IMR-90 (cell line): ENCODE data around the gene FOXP1. TPM values are rescaled to one million over a fixed set of nuclear protein-coding genes. Genes with fewer than 3 reads are reported as not detected.

Experiments
- ATAC-seq: fragments of 200-7000 bp; cut with Tn5 transposase; 2 replicates; pipeline ENCODE4 v1.9.1; 2020; ENCODE audit warnings: low read depth, mild to moderate bottlenecking, moderate library complexity
- BruUV-seq: library from RNA; stranded (reverse); fragments of 400-500 nt; replicated peaks from 2 replicates; lab custom pipeline; 2021; lab: Mats Ljungman, UMichigan
- CTCF ChIA-PET: fragments of 300-600 bp; formaldehyde crosslinking; extraction: SDS; loops from one replicate; lab custom pipeline; 2021; ENCODE audit warnings: antibody characterized with exemption; lab: Yijun Ruan, JAX
- POLR2A ChIA-PET: fragments of 300-600 bp; sonication (Branson Sonifier 250); formaldehyde crosslinking; loops from one replicate; lab custom pipeline; 2022; ENCODE audit warnings: antibody characterized with exemption; ENCODE audit not compliant: unreplicated experiment; lab: Charles Lee
- DNase-seq: peaks from one replicate; pipeline ENCODE4 v3.0.0; 2013
- H2AFZ ChIP-seq: replicated peaks from 2 replicates; pipeline ENCODE3; 2013; ENCODE audit warnings: low read length, mild to moderate bottlenecking; ENCODE audit not compliant: poor library complexity
- H2AK5ac ChIP-seq: 2 replicates; pipeline ENCODE4 v1.6.1; 2013; ENCODE audit warnings: low read depth, low read length, inconsistent platforms
- H2AK9ac ChIP-seq: replicated peaks from 2 replicates; pipeline ENCODE3; 2013; ENCODE audit warnings: mild to moderate bottlenecking, low read depth, low read length, moderate library complexity; ENCODE audit not compliant: poor library complexity
- H2BK120ac ChIP-seq: 2 replicates; pipeline ENCODE4 v1.6.1; 2013; ENCODE audit warnings: low read depth, low read length, inconsistent platforms
- H2BK15ac ChIP-seq: 3 replicates; pipeline ENCODE4 v1.6.1; 2013; ENCODE audit warnings: low read depth, low read length, inconsistent platforms
- H2BK20ac ChIP-seq: 2 replicates; pipeline ENCODE4 v1.6.1; 2013; ENCODE audit warnings: low read depth, mild to moderate bottlenecking, inconsistent platforms, low read length, moderate library complexity
- H2BK5ac ChIP-seq: 2 replicates; pipeline ENCODE4 v1.6.1; 2013; ENCODE audit warnings: mild to moderate bottlenecking, low read depth, low read length, inconsistent platforms; ENCODE audit not compliant: poor library complexity, severe bottlenecking
- H3K14ac ChIP-seq: replicated peaks from 2 replicates; pipeline ENCODE4 v1.6.1; 2013; ENCODE audit warnings: low read depth, low read length, inconsistent platforms
- H3K18ac ChIP-seq: 2 replicates; pipeline ENCODE4 v1.6.1; 2013; ENCODE audit warnings: low read depth, low read length, control low read depth
- H3K23ac ChIP-seq: 2 replicates; pipeline ENCODE4 v1.6.1; 2013; ENCODE audit warnings: low read depth, low read length, inconsistent platforms
- H3K27ac ChIP-seq: 2 replicates; pipeline ENCODE4 v1.5.1; 2013; ENCODE audit warnings: mild to moderate bottlenecking, control low read depth, low read length; ENCODE audit not compliant: insufficient read depth
- H3K27me3 ChIP-seq: 2 replicates; pipeline ENCODE4 v1.6.1; 2013; ENCODE audit warnings: low read length; ENCODE audit not compliant: control insufficient read depth, insufficient read depth
- H3K36me3 ChIP-seq: 2 replicates; pipeline ENCODE4 v1.6.1; 2013; ENCODE audit warnings: low read length, mixed read lengths; ENCODE audit not compliant: control insufficient read depth, insufficient read depth
- H3K4ac ChIP-seq: 2 replicates; pipeline ENCODE4 v1.6.1; 2013; ENCODE audit warnings: low read depth, low read length, inconsistent platforms
- H3K4me1 ChIP-seq: 2 replicates; pipeline ENCODE4 v1.6.1; 2013; ENCODE audit warnings: low read length, mixed read lengths; ENCODE audit not compliant: control insufficient read depth, insufficient read depth
- H3K4me2 ChIP-seq: 2 replicates; pipeline ENCODE4 v1.6.1; 2013; ENCODE audit warnings: low read depth, mild to moderate bottlenecking, control low read depth, low read length, moderate library complexity
- H3K4me3 ChIP-seq: 2 replicates; pipeline ENCODE4 v1.5.1; 2013; ENCODE audit warnings: low read depth, mild to moderate bottlenecking, control low read depth, low read length, moderate library complexity; ENCODE audit not compliant: insufficient read depth
- H3K56ac ChIP-seq: 2 replicates; pipeline ENCODE4 v1.6.1; 2013; ENCODE audit warnings: low read length, inconsistent platforms; ENCODE audit not compliant: insufficient read depth; ENCODE audit errors: extremely low read depth
- H3K79me1 ChIP-seq, 2 experiments: 2 replicates each; pipeline ENCODE4 v1.6.1; 2013; ENCODE audit warnings: low read length in 2 of 2, inconsistent platforms in 1 of 2, low read depth in 1 of 2
- H3K9ac ChIP-seq: 2 replicates; pipeline ENCODE4 v1.6.1; 2013; ENCODE audit warnings: low read depth, low read length, control low read depth
- H3K9me1 ChIP-seq: 2 replicates; pipeline ENCODE4 v1.6.1; 2013; ENCODE audit warnings: low read length, inconsistent platforms; ENCODE audit not compliant: insufficient read depth
- H3K9me3 ChIP-seq: 2 replicates; pipeline ENCODE4 v1.6.1; 2013; ENCODE audit warnings: low read length; ENCODE audit not compliant: control insufficient read depth, insufficient read depth
- H4K20me1 ChIP-seq: 2 replicates; pipeline ENCODE4 v1.6.1; 2013; ENCODE audit warnings: low read length, inconsistent platforms; ENCODE audit not compliant: insufficient read depth
- H4K5ac ChIP-seq: 2 replicates; pipeline ENCODE4 v1.6.1; 2013; ENCODE audit warnings: mild to moderate bottlenecking, low read depth, low read length, control low read depth
- H4K8ac ChIP-seq, 2 experiments: 2 replicates each; pipeline ENCODE4 v1.6.1; 2013; ENCODE audit warnings: low read depth in 2 of 2, low read length in 2 of 2, control low read depth in 1 of 2, inconsistent platforms in 1 of 2
- H4K91ac ChIP-seq: 2 replicates; pipeline ENCODE4 v1.6.1; 2013; ENCODE audit warnings: low read depth, low read length, inconsistent platforms; ENCODE audit not compliant: insufficient read depth
- CHD1 ChIP-seq: IDR thresholded peaks from 2 replicates; pipeline ENCODE4 v1.6.1; 2012; ENCODE audit warnings: low read depth, low read length, improper control_type of control experiment
- ELK1 ChIP-seq: fragments of 150-350 bp; IDR thresholded peaks from 2 replicates; pipeline ENCODE4 v1.6.1; 2016; ENCODE audit warnings: low read depth, mild to moderate bottlenecking, low read length, moderate library complexity, borderline replicate concordance
- MXI1 ChIP-seq: IDR thresholded peaks from 2 replicates; pipeline ENCODE4 v1.6.1; 2012; ENCODE audit warnings: low read depth, mild to moderate bottlenecking, low read length, moderate library complexity, borderline replicate concordance
- NFE2L2 ChIP-seq: fragments of 150-350 bp; IDR thresholded peaks from 2 replicates; pipeline ENCODE4 v1.6.1; 2016; ENCODE audit warnings: low read depth, mild to moderate bottlenecking, low read length
- POLR2A ChIP-seq: IDR thresholded peaks from 2 replicates; pipeline ENCODE4 v1.6.1; 2012; ENCODE audit warnings: mild to moderate bottlenecking, low read depth, low read length
- RAD21 ChIP-seq: IDR thresholded peaks from 2 replicates; pipeline ENCODE4 v1.6.1; 2012; ENCODE audit warnings: low read length, improper control_type of control experiment
- USF2 ChIP-seq: fragments of 150-350 bp; IDR thresholded peaks from 2 replicates; pipeline ENCODE4 v1.6.1; 2017; ENCODE audit warnings: mild to moderate bottlenecking, antibody characterized with exemption, low read length, low read depth
- WGBS, 2 experiments: methylation state at CpG; one replicate each; pipeline versions ENCODE4 v1.1.5 to v1.1.7; 2013; ENCODE audit warnings: missing lambda C conversion rate in 2 of 2; ENCODE audit not compliant: insufficient read length in 1 of 2; ENCODE audit errors: extremely low coverage in 2 of 2; 5-methylcytosine and 5-hydroxymethylcytosine counted together
- dilution Hi-C: fragments of 300-500 bp; cut with HindIII; formaldehyde crosslinking; loops from one replicate; pipeline ENCODE4 v1.14.3; 2018; ENCODE audit warnings: low sequenced_read_pairs; ENCODE audit not compliant: unreplicated experiment
- in situ Hi-C: fragments of 300-500 bp; cut with MboI; formaldehyde crosslinking; loops from 3 replicates; pipeline ENCODE4 v1.14.3; 2019; ENCODE audit warnings: low sequenced_read_pairs, inconsistent platforms, mixed read lengths
- intact Hi-C: fragments of 100-400 bp; cut with micrococcal nuclease; formaldehyde crosslinking; loops from 2 replicates; pipeline ENCODE4 v1.10.0; 2022
- polyA plus RNA-seq, 3 experiments: library from polyadenylated mRNA; depleted of rRNA; stranded (reverse); fragments of >200 nt; gene quantifications; 2 replicates each; pipeline ENCODE4 v1.2.3, GENCODE V29; 2012; ENCODE audit warnings: low replicate concordance in 1 of 3
- total RNA-seq: library from RNA; depleted of rRNA; stranded (reverse); fragments of >200 nt; gene quantifications from 2 replicates; pipeline ENCODE4 v1.2.3, GENCODE V29; 2012
- TF ChIP-seq, protein P1 (sequence below): conservative IDR thresholded peaks from 2 replicates; pipeline ENCODE4 v1.5.1; 2012; ENCODE audit warnings: mild to moderate bottlenecking, low read depth, low read length, improper control_type of control experiment

Gene FOXP1
- total and polyA plus RNA-seq, 2 of the 4 experiments (the other 2 are of a cell fraction): 37.0 to 132 TPM

DNA sequence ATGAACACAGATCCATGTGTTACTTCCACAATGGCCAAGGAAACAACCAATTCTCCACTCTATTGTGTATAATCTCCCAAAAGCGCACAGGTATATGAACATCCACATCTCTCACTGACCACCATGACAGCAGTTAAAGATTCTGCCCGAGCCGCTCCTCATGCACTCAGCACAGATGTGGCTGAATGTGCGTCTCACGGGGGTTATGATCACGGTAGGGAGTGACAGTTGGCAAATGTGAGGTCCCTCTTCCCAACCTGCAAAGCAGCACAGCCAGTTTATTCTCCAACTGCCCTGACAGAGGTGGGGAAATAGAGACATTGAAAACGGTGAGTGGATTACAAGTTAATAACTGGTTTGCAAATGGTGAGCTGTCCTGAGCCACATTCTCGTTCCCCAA is 17.6 kb downstream of the FOXP1 start:
- H2BK15ac ChIP-seq: no peak overlapping the region
- no peak overlapping the region for H3K23ac ChIP-seq
- H3K36me3 ChIP-seq: peaks cover 7% of the 10 kb centered on the region; the same call in 1 of the 2 replicates
- no peak overlapping the region for H2AK5ac ChIP-seq
- H4K91ac ChIP-seq: no peak overlapping the region
- H3K56ac ChIP-seq: no peak overlapping the region
- no peak overlapping the region for H3K27ac ChIP-seq
- ChIA-PET POLR2A (no interaction called here), CTCF (no interaction called here)
- no peaks in the 10 kb centered on the region for H4K20me1 ChIP-seq
- no peak overlapping the region for H3K4ac ChIP-seq
- no peak overlapping the region for H4K5ac ChIP-seq
- intact Hi-C loops: no loop called here
- BruUV-seq: no TSS peak
- no peak overlapping the region for H2BK120ac ChIP-seq
- H4K8ac ChIP-seq: no peak overlapping the region
- H3K18ac ChIP-seq: no peak overlapping the region
- H3K9me1 ChIP-seq: 0 out of 2 replicates have a peak, but pooled peaks cover 2% of the 10 kb centered on the region
- TF ChIP-seq NFE2L2 (no peak), MXI1 (no peak), RAD21 (no peak), USF2 (no peak), CHD1 (no peak), ELK1 (no peak), POLR2A (no peak)
- TF ChIP-seq, protein P1, sequence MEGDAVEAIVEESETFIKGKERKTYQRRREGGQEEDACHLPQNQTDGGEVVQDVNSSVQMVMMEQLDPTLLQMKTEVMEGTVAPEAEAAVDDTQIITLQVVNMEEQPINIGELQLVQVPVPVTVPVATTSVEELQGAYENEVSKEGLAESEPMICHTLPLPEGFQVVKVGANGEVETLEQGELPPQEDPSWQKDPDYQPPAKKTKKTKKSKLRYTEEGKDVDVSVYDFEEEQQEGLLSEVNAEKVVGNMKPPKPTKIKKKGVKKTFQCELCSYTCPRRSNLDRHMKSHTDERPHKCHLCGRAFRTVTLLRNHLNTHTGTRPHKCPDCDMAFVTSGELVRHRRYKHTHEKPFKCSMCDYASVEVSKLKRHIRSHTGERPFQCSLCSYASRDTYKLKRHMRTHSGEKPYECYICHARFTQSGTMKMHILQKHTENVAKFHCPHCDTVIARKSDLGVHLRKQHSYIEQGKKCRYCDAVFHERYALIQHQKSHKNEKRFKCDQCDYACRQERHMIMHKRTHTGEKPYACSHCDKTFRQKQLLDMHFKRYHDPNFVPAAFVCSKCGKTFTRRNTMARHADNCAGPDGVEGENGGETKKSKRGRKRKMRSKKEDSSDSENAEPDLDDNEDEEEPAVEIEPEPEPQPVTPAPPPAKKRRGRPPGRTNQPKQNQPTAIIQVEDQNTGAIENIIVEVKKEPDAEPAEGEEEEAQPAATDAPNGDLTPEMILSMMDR: no peak
- no peak for ATAC-seq
- dilution Hi-C loops: no loop called here
- no peak overlapping the region for H2AK9ac ChIP-seq
- H3K79me1 ChIP-seq: peaks cover 19 to 52% of the 10 kb centered on the region in 2 experiments
- no peak overlapping the region for H3K9ac ChIP-seq
- no peaks in the 10 kb centered on the region for H3K27me3 ChIP-seq
- H3K14ac ChIP-seq: no peak overlapping the region
- H2AFZ ChIP-seq: no peak overlapping the region
- no peaks in the 10 kb centered on the region for H3K4me1 ChIP-seq
- H2BK5ac ChIP-seq: no peak overlapping the region
- in situ Hi-C loops: no loop called here
- DNase-seq: no peak
- no peak overlapping the region for H3K4me2 ChIP-seq
- no peak overlapping the region for H2BK20ac ChIP-seq
- H3K4me3 ChIP-seq: no peak overlapping the region
- WGBS, 2 experiments: no CpG with 5 or more reads among the region's 8 CpGs
- H3K9me3 ChIP-seq: no peaks in the 10 kb centered on the region
